Bronchial epithelial cell (primary cell): ENCODE results near the gene EPC2. TPM values are rescaled to one million over a fixed set of nuclear protein-coding genes. Genes with fewer than 3 reads are reported as not detected.

ENCODE experiments used
- DNase-seq: peaks from one replicate; pipeline ENCODE4 v3.0.0-alpha.2; 2010; ENCODE audit warnings: low read depth
- FAIRE-seq: peaks from 2 replicates; lab custom pipeline; 2011; peaks lifted over from hg19 to GRCh38; lab: Jason Lieb, UNC
- H3K27me3 ChIP-seq: 2 replicates; pipeline ENCODE4 v1.5.1; 2011; ENCODE audit warnings: low read length; ENCODE audit not compliant: control insufficient read depth, insufficient read depth
- H3K36me3 ChIP-seq: 2 replicates; pipeline ENCODE4 v1.5.1; 2011; ENCODE audit warnings: low read length; ENCODE audit not compliant: control insufficient read depth, insufficient read depth
- H3K4me3 ChIP-seq: 2 replicates; pipeline ENCODE4 v1.5.1; 2011; ENCODE audit warnings: mild to moderate bottlenecking, low read depth, low read length, control low read depth
- CTCF ChIP-seq: IDR thresholded peaks from 2 replicates; pipeline ENCODE4 v1.5.1; 2011; ENCODE audit warnings: mild to moderate bottlenecking, moderate library complexity, low read length, control low read depth, inconsistent platforms; ENCODE audit not compliant: insufficient read depth, severe bottlenecking
- total RNA-seq: library from RNA; depleted of rRNA; stranded (reverse); fragments of >200 nt; gene quantifications from 2 replicates; pipeline ENCODE4 v1.2.1, GENCODE V29; 2014

The EPC2 gene
- total RNA-seq, 1 donor from 2014 or later: 10.8 TPM

- Histone ChIP-seq H3K36me3 (no peaks in the 10 kb centered on the region), H3K4me3 (no peak overlapping the region), H3K27me3 (no peaks in the 10 kb centered on the region)
- no peak for TF ChIP-seq CTCF
- no peak for DNase-seq
- no peak for FAIRE-seq
Observed at GRCh38 chr2:148826791-148827190, 182.2 kb downstream of the EPC2 start.

GRCh38 chr2:148828941-148829340 is 184.4 kb downstream of the EPC2 start:
- Histone ChIP-seq H3K27me3 (no peaks in the 10 kb centered on the region), H3K4me3 (no peak overlapping the region), H3K36me3 (no peaks in the 10 kb centered on the region)
- DNase-seq: no peak
- no peak for FAIRE-seq
- no peak for TF ChIP-seq CTCF

GRCh38 chr2:148829618-148830017 is 185.1 kb downstream of the EPC2 start:
- H3K36me3 ChIP-seq: no peaks in the 10 kb centered on the region
- no peak for FAIRE-seq
- DNase-seq: no peak
- TF ChIP-seq CTCF: no peak
- H3K27me3 ChIP-seq: no peaks in the 10 kb centered on the region
- H3K4me3 ChIP-seq: no peak overlapping the region

GRCh38 chr2:148832637-148833036 is 188.1 kb downstream of the EPC2 start:
- no peaks in the 10 kb centered on the region for H3K36me3 ChIP-seq
- TF ChIP-seq CTCF: no peak
- FAIRE-seq (no peak), DNase-seq (no peak)
- H3K4me3 ChIP-seq: no peak overlapping the region
- H3K27me3 ChIP-seq: no peaks in the 10 kb centered on the region

Other genes with a start within 250 kb of the EPC2 start
- not detected in 2 replicates for gene KIF5C, start 230.5 kb downstream of the EPC2 start, total RNA-seq